NB4 (cell line): ENCODE data around the gene MAP3K5.
"Not testable (repeated sequence)": the region's sequence is repeated elsewhere in the genome, so short reads cannot be mapped to it uniquely, and the experiment has no call there.

Experiments
- DNase-seq: peaks from one replicate; pipeline ENCODE4 v3.0.0; 2010; ENCODE audit warnings: low read depth
- H3K4me3 ChIP-seq: one replicate; pipeline ENCODE4 v1.5.1; 2011; ENCODE audit warnings: mild to moderate bottlenecking, low read depth, low read length, moderate library complexity
- CTCF ChIP-seq: IDR thresholded peaks from one replicate; pipeline ENCODE4 v1.5.1; 2012; ENCODE audit warnings: low read depth, low read length
- MAX ChIP-seq: IDR thresholded peaks from 2 replicates; pipeline ENCODE4 v1.6.1; 2011; ENCODE audit warnings: low read depth, low read length
- MYC ChIP-seq: IDR thresholded peaks from 2 replicates; pipeline ENCODE4 v1.6.1; 2011; ENCODE audit warnings: low read depth, low read length
- POLR2A ChIP-seq: IDR thresholded peaks from 2 replicates; pipeline ENCODE4 v1.6.1; 2011; ENCODE audit warnings: mild to moderate bottlenecking; ENCODE audit not compliant: insufficient read length; ENCODE audit errors: extremely low read depth

Gene MAP3K5

GRCh38 chr6:136594671-136595070, 197.6 kb downstream of the MAP3K5 start:
- H3K4me3 ChIP-seq, result no peak overlapping the region
- TF ChIP-seq CTCF, result no peak
- DNase-seq, result no peak

GRCh38 chr6:136593748-136594490, 198.4 kb downstream of the MAP3K5 start:
- TF ChIP-seq MYC (0 out of 2 replicates have a peak, but pooled peaks have one; percentile 39), MAX (peak; percentile 59), POLR2A (no peak)
- H3K4me3 ChIP-seq, result peak overlapping the region; percentile 8
- peak; percentile 96 for DNase-seq

- H3K4me3 ChIP-seq, result no peak overlapping the region
- peak; percentile 33 for DNase-seq
Measured at GRCh38 chr6:136592930-136593673, 199.2 kb downstream of the MAP3K5 start.

GRCh38 chr6:136591617-136592016, 200.7 kb downstream of the MAP3K5 start:
- no peak overlapping the region for H3K4me3 ChIP-seq
- TF ChIP-seq POLR2A (no peak), MYC (no peak), MAX (no peak), CTCF (no peak)

More at GRCh38 chr6:136592930-136593673, 199.2 kb downstream of the MAP3K5 start:
- TF ChIP-seq CTCF, result no peak
- no peak for TF ChIP-seq MYC

GRCh38 chr6:136590846-136591245, 201.4 kb downstream of the MAP3K5 start:
- H3K4me3 ChIP-seq, DNase-seq: not testable (repeated sequence)

More at GRCh38 chr6:136591617-136592016, 200.7 kb downstream of the MAP3K5 start:
- no peak for DNase-seq

GRCh38 chr6:136587527-136587926, 204.8 kb downstream of the MAP3K5 start:
- TF ChIP-seq CTCF (no peak), POLR2A (no peak), MYC (no peak), MAX (no peak)
- DNase-seq, result no peak
- no peak overlapping the region for H3K4me3 ChIP-seq

GRCh38 chr6:136586295-136586694, 206.0 kb downstream of the MAP3K5 start:
- no peak for TF ChIP-seq MAX
- no peak for TF ChIP-seq CTCF
- no peak for TF ChIP-seq MYC
- TF ChIP-seq POLR2A, result no peak
- no peak for DNase-seq

GRCh38 chr6:136585523-136585922, 206.8 kb downstream of the MAP3K5 start:
- not testable (repeated sequence) for DNase-seq, H3K4me3 ChIP-seq

More at GRCh38 chr6:136586295-136586694, 206.0 kb downstream of the MAP3K5 start:
- no peak overlapping the region for H3K4me3 ChIP-seq

GRCh38 chr6:136584290-136584689, 208.0 kb downstream of the MAP3K5 start:
- DNase-seq, H3K4me3 ChIP-seq: not testable (repeated sequence)
